Mesenchymal stem cell (in vitro differentiated cells and primary cell): ENCODE measurements around the gene CCDC97.

ENCODE experiments used
- DNase-seq: peaks from one replicate; pipeline ENCODE4 v3.0.0-alpha.2; 2013
- H2AFZ ChIP-seq: one replicate; pipeline ENCODE4 v1.6.1; 2013; ENCODE audit warnings: low read depth, mild to moderate bottlenecking, control low read depth, inconsistent platforms, low read length, moderate library complexity
- H2AK5ac ChIP-seq: 2 replicates; pipeline ENCODE4 v1.6.1; 2013; ENCODE audit warnings: low read length, moderate library complexity, mild to moderate bottlenecking, inconsistent platforms; ENCODE audit not compliant: severe bottlenecking
- H2BK120ac ChIP-seq: one replicate; pipeline ENCODE4 v1.6.1; 2013; ENCODE audit warnings: low read depth, mild to moderate bottlenecking, inconsistent platforms, low read length, moderate library complexity
- H2BK12ac ChIP-seq, 2 experiments: one replicate each; pipeline ENCODE4 v1.6.1; 2013; ENCODE audit warnings: inconsistent platforms in 2 of 2, low read length in 2 of 2, mild to moderate bottlenecking in 2 of 2, moderate library complexity in 2 of 2, control low read depth in 1 of 2
- H2BK15ac ChIP-seq: one replicate; pipeline ENCODE4 v1.6.1; 2013; ENCODE audit warnings: mild to moderate bottlenecking, low read depth, inconsistent platforms; ENCODE audit not compliant: poor library complexity, severe bottlenecking
- H2BK5ac ChIP-seq: 2 replicates; pipeline ENCODE4 v1.6.1; 2013; ENCODE audit warnings: low read depth, mild to moderate bottlenecking, low read length, control low read depth, inconsistent platforms; ENCODE audit not compliant: poor library complexity, severe bottlenecking
- H3K14ac ChIP-seq, 2 experiments: one replicate each; pipeline ENCODE4 v1.6.1; 2013; ENCODE audit warnings: inconsistent platforms in 2 of 2, low read length in 2 of 2, control low read depth in 1 of 2, mild to moderate bottlenecking in 1 of 2, moderate library complexity in 1 of 2
- H3K18ac ChIP-seq, 2 experiments: one replicate each; pipeline ENCODE4 v1.6.1; 2013; ENCODE audit warnings: inconsistent platforms in 2 of 2, low read length in 2 of 2, control low read depth in 1 of 2, low read depth in 1 of 2, mild to moderate bottlenecking in 1 of 2
- H3K23ac ChIP-seq, 2 experiments: one replicate each; pipeline ENCODE4 v1.6.1; 2013; ENCODE audit warnings: inconsistent platforms in 2 of 2, low read length in 2 of 2, mild to moderate bottlenecking in 2 of 2, moderate library complexity in 2 of 2, control low read depth in 1 of 2
- H3K27ac ChIP-seq: 2 replicates; pipeline ENCODE4 v1.5.1; 2013; ENCODE audit warnings: mild to moderate bottlenecking, moderate library complexity, low read length, control low read depth, inconsistent platforms; ENCODE audit not compliant: poor library complexity, severe bottlenecking
- H3K27me3 ChIP-seq, 2 experiments: 2 replicates each; pipeline versions ENCODE4 v1.6.1 to v1.7.0; 2013; ENCODE audit warnings: low read length in 2 of 2, mild to moderate bottlenecking in 2 of 2, moderate library complexity in 2 of 2, control low read depth in 1 of 2, inconsistent platforms in 1 of 2; ENCODE audit not compliant: control insufficient read depth in 1 of 2, insufficient read depth in 1 of 2
- H3K36me3 ChIP-seq, 2 experiments: 2 replicates each; pipeline versions ENCODE4 v1.6.1 to v1.7.0; 2013; ENCODE audit warnings: low read length in 2 of 2, control low read depth in 1 of 2, inconsistent platforms in 1 of 2, low read depth in 1 of 2, mild to moderate bottlenecking in 1 of 2; ENCODE audit not compliant: insufficient read depth in 2 of 2, control insufficient read depth in 1 of 2
- H3K4ac ChIP-seq, 2 experiments: one replicate each; pipeline ENCODE4 v1.6.1; 2013; ENCODE audit warnings: inconsistent platforms in 2 of 2, low read length in 2 of 2, mild to moderate bottlenecking in 2 of 2, moderate library complexity in 2 of 2, control low read depth in 1 of 2, low read depth in 1 of 2
- H3K4me1 ChIP-seq: 2 replicates; pipeline ENCODE4 v1.6.1; 2013; ENCODE audit warnings: low read depth, low read length, control low read depth; ENCODE audit not compliant: control insufficient read depth, insufficient read depth
- H3K4me2 ChIP-seq: 2 replicates; pipeline ENCODE4 v1.6.1; 2013; ENCODE audit warnings: low read length, mild to moderate bottlenecking, inconsistent platforms; ENCODE audit not compliant: poor library complexity, severe bottlenecking
- H3K4me3 ChIP-seq, 2 experiments: 2 replicates each; pipeline versions ENCODE4 v1.5.1 to v1.7.0; 2013; ENCODE audit warnings: low read length in 2 of 2, mild to moderate bottlenecking in 2 of 2, control low read depth in 1 of 2, low read depth in 1 of 2; ENCODE audit not compliant: insufficient read depth in 1 of 2
- H3K79me1 ChIP-seq: replicated peaks from 2 replicates; pipeline ENCODE4 v1.6.1; 2013; ENCODE audit warnings: mild to moderate bottlenecking, control low read depth, low read length, inconsistent platforms; ENCODE audit not compliant: poor library complexity, severe bottlenecking
- H3K9ac ChIP-seq: 2 replicates; pipeline ENCODE4 v1.7.0; 2013; ENCODE audit warnings: mild to moderate bottlenecking, low read length, moderate library complexity
- H3K9me3 ChIP-seq: 2 replicates; pipeline ENCODE4 v1.7.0; 2013; ENCODE audit warnings: mild to moderate bottlenecking, low read length; ENCODE audit not compliant: control insufficient read depth
- H4K8ac ChIP-seq: one replicate; pipeline ENCODE4 v1.6.1; 2013; ENCODE audit warnings: inconsistent platforms, mild to moderate bottlenecking, low read length, moderate library complexity
- H4K91ac ChIP-seq: one replicate; pipeline ENCODE4 v1.6.1; 2013; ENCODE audit warnings: mild to moderate bottlenecking, low read length, inconsistent platforms
- WGBS: methylation state at CpG from one replicate; pipeline ENCODE4 v1.1.7; 2013; ENCODE audit warnings: mixed read lengths; 5-methylcytosine and 5-hydroxymethylcytosine counted together

CCDC97 gene

GRCh38 chr19:41294393-41294792, 15.6 kb upstream of the CCDC97 start:
- no peak overlapping the region for H4K91ac ChIP-seq
- 98% methylated on average over 10 of the region's 10 CpGs for WGBS
- H2BK120ac ChIP-seq = no peak overlapping the region
- H3K14ac ChIP-seq = no peak overlapping the region
- H2AFZ ChIP-seq = no peak overlapping the region
- no peak overlapping the region for H3K4me2 ChIP-seq
- H3K9ac ChIP-seq = no peak overlapping the region
- H3K27ac ChIP-seq = no peak overlapping the region
- peaks cover 44% of the 10 kb centered on the region for H3K79me1 ChIP-seq
- H3K4me3 ChIP-seq = no peak overlapping the region
- no peak overlapping the region for H2AK5ac ChIP-seq
- H3K23ac ChIP-seq = no peak overlapping the region
- no peaks in the 10 kb centered on the region for H3K9me3 ChIP-seq
- no peak overlapping the region for H2BK12ac ChIP-seq
- H3K4ac ChIP-seq = no peak overlapping the region
- H3K36me3 ChIP-seq = peaks cover 83 to 92% of the 10 kb centered on the region in 2 experiments
- H2BK15ac ChIP-seq = no peak overlapping the region
- no peak overlapping the region for H3K18ac ChIP-seq
- no peak overlapping the region for H4K8ac ChIP-seq
- no peak overlapping the region for H2BK5ac ChIP-seq
- peaks cover 20% of the 10 kb centered on the region for H3K4me1 ChIP-seq
- no peaks in the 10 kb centered on the region for H3K27me3 ChIP-seq
- no peak for DNase-seq

- H3K9me3 ChIP-seq = no peaks in the 10 kb centered on the region
- H3K79me1 ChIP-seq = peaks cover 42% of the 10 kb centered on the region
- no peak overlapping the region for H2BK12ac ChIP-seq
- H3K4ac ChIP-seq = no peak overlapping the region
- H3K27me3 ChIP-seq = no peaks in the 10 kb centered on the region
- H2BK5ac ChIP-seq = no peak overlapping the region
- H2BK120ac ChIP-seq = no peak overlapping the region
- no peak for DNase-seq
- H3K23ac ChIP-seq = no peak overlapping the region
- no peak overlapping the region for H4K91ac ChIP-seq
- 94% methylated on average over 6 of the region's 6 CpGs for WGBS
- H4K8ac ChIP-seq = no peak overlapping the region
- no peak overlapping the region for H3K18ac ChIP-seq
- H3K36me3 ChIP-seq = peaks cover 79 to 91% of the 10 kb centered on the region in 2 experiments
- H2BK15ac ChIP-seq = no peak overlapping the region
- H2AFZ ChIP-seq = no peak overlapping the region
- H3K4me3 ChIP-seq = no peak overlapping the region
- H2AK5ac ChIP-seq = no peak overlapping the region
- no peak overlapping the region for H3K14ac ChIP-seq
- H3K4me1 ChIP-seq = peaks cover 26% of the 10 kb centered on the region
- no peak overlapping the region for H3K27ac ChIP-seq
- no peak overlapping the region for H3K4me2 ChIP-seq
- peak overlapping the region; percentile 91 for H3K9ac ChIP-seq
Observed at GRCh38 chr19:41295499-41295898, 14.5 kb upstream of the CCDC97 start.

GRCh38 chr19:41296433-41296871, 13.5 kb upstream of the CCDC97 start:
- peak overlapping the region; percentile 91 for H3K9ac ChIP-seq
- H2AFZ ChIP-seq = no peak overlapping the region
- H3K4me2 ChIP-seq = no peak overlapping the region
- H3K9me3 ChIP-seq = no peaks in the 10 kb centered on the region
- no peak overlapping the region for H4K8ac ChIP-seq
- no peak overlapping the region for H3K4me3 ChIP-seq
- no peak overlapping the region for H4K91ac ChIP-seq
- no peak overlapping the region for H2BK15ac ChIP-seq
- no peak overlapping the region for H3K27ac ChIP-seq
- no peak overlapping the region for H3K23ac ChIP-seq
- peaks cover 74 to 94% of the 10 kb centered on the region in 2 experiments for H3K36me3 ChIP-seq
- H2AK5ac ChIP-seq = no peak overlapping the region
- DNase-seq = peak; percentile 27
- no peak overlapping the region for H3K14ac ChIP-seq
- H2BK120ac ChIP-seq = no peak overlapping the region
- H3K27me3 ChIP-seq = no peaks in the 10 kb centered on the region
- H3K4me1 ChIP-seq = peaks cover 26% of the 10 kb centered on the region
- H2BK5ac ChIP-seq = no peak overlapping the region
- H3K18ac ChIP-seq = no peak overlapping the region
- H2BK12ac ChIP-seq = no peak overlapping the region
- H3K79me1 ChIP-seq = peaks cover 41% of the 10 kb centered on the region
- 94% methylated on average over 2 of the region's 2 CpGs for WGBS
- no peak overlapping the region for H3K4ac ChIP-seq

- Histone ChIP-seq H3K23ac (no peak overlapping the region), H3K9me3 (no peaks in the 10 kb centered on the region), H2AK5ac (no peak overlapping the region), H3K4ac (no peak overlapping the region), H2AFZ (no peak overlapping the region), H3K4me1 (peaks cover 26% of the 10 kb centered on the region), H2BK120ac (no peak overlapping the region), H2BK12ac (peak overlapping the region in 1 of 2 experiments; percentile 38), H3K9ac (peak overlapping the region; percentile 91), H3K4me2 (no peak overlapping the region), H4K8ac (no peak overlapping the region), H3K4me3 (no peak overlapping the region), H4K91ac (no peak overlapping the region), H3K36me3 (peaks cover 74 to 94% of the 10 kb centered on the region in 2 experiments), H2BK5ac (no peak overlapping the region), H3K27ac (no peak overlapping the region), H3K27me3 (no peaks in the 10 kb centered on the region), H2BK15ac (no peak overlapping the region), H3K18ac (peak overlapping the region in 1 of 2 experiments; percentile 29), H3K14ac (peak overlapping the region in 1 of 2 experiments; percentile 36), H3K79me1 (peaks cover 40% of the 10 kb centered on the region)
- DNase-seq = no peak
- WGBS = 91% methylated on average over 7 of the region's 7 CpGs
Observed at GRCh38 chr19:41297628-41298347, 12.2 kb upstream of the CCDC97 start.
